Measurements from ENCODE around the gene TSC22D4.
A peak's percentile ranks its signal among the peaks of the same experiment; 100 is the strongest.
"Not testable (repeated sequence)": the region's sequence is repeated elsewhere in the genome, so short reads cannot be mapped to it uniquely, and the experiment has no call there.

Gene TSC22D4

GRCh38 chr7:100513212-100513810 lies 34.3 kb upstream of the TSC22D4 start:
- no peaks in the 10 kb centered on the region for H3K36me3 ChIP-seq (ENCODE audit: control insufficient read depth, insufficient read depth, low read length)
- 88 to 90% methylated on average over 6 to 9 of the region's 9 CpGs for WGBS, 2 experiments (ENCODE audit: insufficient coverage in 2 of 2)
- H3K4me1 ChIP-seq (ENCODE audit: control insufficient read depth, insufficient read depth, low read length, poor library complexity, severe bottlenecking) = peaks cover 5% of the 10 kb centered on the region
- H3K4me3 ChIP-seq (ENCODE audit: extremely low read depth, insufficient read depth, low read length, poor library complexity, severe bottlenecking) = no peak overlapping the region
- no peak overlapping the region for H3K27ac ChIP-seq (ENCODE audit: low read depth, low read length, severe bottlenecking)
- H3K9me3 ChIP-seq (ENCODE audit: control insufficient read depth, low read length) = no peaks in the 10 kb centered on the region

- Histone ChIP-seq H3K4me1 (ENCODE audit: control insufficient read depth, insufficient read depth, low read length, poor library complexity, severe bottlenecking) (peaks cover 5% of the 10 kb centered on the region), H3K36me3 (ENCODE audit: control insufficient read depth, insufficient read depth, low read length) (no peaks in the 10 kb centered on the region), H3K9me3 (ENCODE audit: control insufficient read depth, low read length) (no peaks in the 10 kb centered on the region), H3K4me3 (ENCODE audit: extremely low read depth, insufficient read depth, low read length, poor library complexity, severe bottlenecking) (no peak overlapping the region), H3K27ac (ENCODE audit: low read depth, low read length, severe bottlenecking) (no peak overlapping the region)
- 93 to 94% methylated on average over 5 to 6 of the region's 9 CpGs for WGBS, 2 experiments (ENCODE audit: insufficient coverage in 2 of 2)
Observed at GRCh38 chr7:100510437-100511239, 31.6 kb upstream of the TSC22D4 start.

DNA sequence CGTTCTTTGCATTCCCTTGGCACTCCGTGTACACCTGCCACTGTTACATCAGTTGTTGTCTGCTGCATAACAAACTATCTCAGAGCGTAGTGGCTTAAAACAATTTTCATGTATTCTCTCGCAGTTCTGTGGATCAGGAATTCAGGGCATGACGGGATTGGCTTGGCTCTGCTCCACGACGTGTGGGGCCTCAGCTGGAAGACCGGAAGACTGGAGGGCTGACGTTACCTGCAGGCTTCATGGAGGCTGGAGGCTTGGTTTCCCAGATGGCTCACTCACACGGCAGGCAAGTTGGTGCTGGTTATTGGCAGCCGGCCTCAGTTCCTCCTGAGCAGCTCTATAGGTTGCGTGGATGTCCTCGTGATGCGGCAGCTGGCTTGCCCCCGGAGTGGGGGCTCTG lies 30.2 kb upstream of the TSC22D4 start:
- H3K9me3 ChIP-seq (ENCODE audit: control insufficient read depth, low read length) = no peaks in the 10 kb centered on the region
- 88 to 94% methylated on average over 13 to 15 of the region's 15 CpGs for WGBS, 2 experiments (ENCODE audit: insufficient coverage in 2 of 2)

DNA sequence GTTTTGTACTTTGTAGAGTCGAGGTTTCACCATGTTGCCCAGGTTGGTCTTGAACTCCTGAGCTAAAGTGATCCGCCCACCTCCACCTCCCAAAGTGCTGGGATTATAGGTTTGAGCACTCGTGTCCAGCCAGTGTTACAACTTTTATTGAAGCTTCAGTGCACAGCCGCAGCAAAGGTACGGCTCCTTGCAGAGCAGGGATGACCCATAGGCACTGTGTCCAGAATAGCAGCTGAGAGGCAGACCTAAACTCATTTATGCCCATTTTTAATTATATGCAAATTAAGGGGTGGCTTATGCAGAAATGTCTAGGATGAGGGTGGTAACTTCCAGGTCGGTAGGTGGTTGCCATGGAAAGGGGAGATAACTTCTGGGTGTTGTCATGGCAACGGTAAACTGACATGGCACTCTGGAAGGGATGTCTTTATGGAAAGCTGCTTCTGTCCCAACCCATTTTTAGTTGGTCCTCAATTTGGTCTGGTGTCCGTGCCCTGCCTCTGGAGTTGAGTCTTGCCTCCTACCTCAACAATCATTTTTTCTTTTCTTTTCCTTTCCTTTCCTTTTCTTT lies 27.4 kb upstream of the TSC22D4 start:
- peaks cover 7% of the 10 kb centered on the region for H3K4me1 ChIP-seq (ENCODE audit: control insufficient read depth, insufficient read depth, low read length, poor library complexity, severe bottlenecking)
- H3K9me3 ChIP-seq (ENCODE audit: control insufficient read depth, low read length) = no peaks in the 10 kb centered on the region
- WGBS, 2 experiments (ENCODE audit: insufficient coverage in 2 of 2) = 71 to 85% methylated on average over 5 to 8 of the region's 8 CpGs
- no peak overlapping the region for H3K4me3 ChIP-seq (ENCODE audit: extremely low read depth, insufficient read depth, low read length, poor library complexity, severe bottlenecking)
- no peaks in the 10 kb centered on the region for H3K36me3 ChIP-seq (ENCODE audit: control insufficient read depth, insufficient read depth, low read length)
- no peak overlapping the region for H3K27ac ChIP-seq (ENCODE audit: low read depth, low read length, severe bottlenecking)

More for the DNA sequence above, 30.2 kb upstream of the TSC22D4 start:
- no peak overlapping the region for H3K4me3 ChIP-seq (ENCODE audit: extremely low read depth, insufficient read depth, low read length, poor library complexity, severe bottlenecking)
- no peaks in the 10 kb centered on the region for H3K4me1 ChIP-seq (ENCODE audit: control insufficient read depth, insufficient read depth, low read length, poor library complexity, severe bottlenecking)
- no peaks in the 10 kb centered on the region for H3K36me3 ChIP-seq (ENCODE audit: control insufficient read depth, insufficient read depth, low read length)
- H3K27ac ChIP-seq (ENCODE audit: low read depth, low read length, severe bottlenecking) = no peak overlapping the region

- Histone ChIP-seq H3K4me1 (ENCODE audit: control insufficient read depth, insufficient read depth, low read length, poor library complexity, severe bottlenecking) (peaks cover 7% of the 10 kb centered on the region), H3K4me3 (ENCODE audit: extremely low read depth, insufficient read depth, low read length, poor library complexity, severe bottlenecking) (no peak overlapping the region), H3K27ac (ENCODE audit: low read depth, low read length, severe bottlenecking) (no peak overlapping the region), H3K36me3 (ENCODE audit: control insufficient read depth, insufficient read depth, low read length) (no peaks in the 10 kb centered on the region), H3K9me3 (ENCODE audit: control insufficient read depth, low read length) (no peaks in the 10 kb centered on the region)
- WGBS, 2 experiments (ENCODE audit: insufficient coverage in 2 of 2) = 79 to 92% methylated on average over 3 to 6 of the region's 9 CpGs
Observed at GRCh38 chr7:100504887-100505611, 26.0 kb upstream of the TSC22D4 start.

GRCh38 chr7:100504031-100504430 lies 25.0 kb upstream of the TSC22D4 start:
- H3K4me3 ChIP-seq (ENCODE audit: extremely low read depth, insufficient read depth, low read length, poor library complexity, severe bottlenecking); H3K36me3 ChIP-seq (ENCODE audit: control insufficient read depth, insufficient read depth, low read length); H3K4me1 ChIP-seq (ENCODE audit: control insufficient read depth, insufficient read depth, low read length, poor library complexity, severe bottlenecking); H3K9me3 ChIP-seq (ENCODE audit: control insufficient read depth, low read length): not testable (repeated sequence)
- peak overlapping the region; percentile 76 for H3K27ac ChIP-seq (ENCODE audit: low read depth, low read length, severe bottlenecking)
- WGBS, 2 experiments (ENCODE audit: insufficient coverage in 2 of 2) = 100% methylated on average over 2 to 3 of the region's 3 CpGs

GRCh38 chr7:100500743-100501142 lies 21.7 kb upstream of the TSC22D4 start:
- not testable (repeated sequence) for H3K36me3 ChIP-seq (ENCODE audit: control insufficient read depth, insufficient read depth, low read length); H3K4me3 ChIP-seq (ENCODE audit: extremely low read depth, insufficient read depth, low read length, poor library complexity, severe bottlenecking); H3K27ac ChIP-seq (ENCODE audit: low read depth, low read length, severe bottlenecking); H3K9me3 ChIP-seq (ENCODE audit: control insufficient read depth, low read length); H3K4me1 ChIP-seq (ENCODE audit: control insufficient read depth, insufficient read depth, low read length, poor library complexity, severe bottlenecking)
- WGBS, 2 experiments (ENCODE audit: insufficient coverage in 2 of 2) = 71% methylated on average over 1 of the region's 2 CpGs; no CpG with 5 or more reads in 1 of the 2 experiments

- WGBS, 2 experiments (ENCODE audit: insufficient coverage in 2 of 2) = 90 to 100% methylated on average over 2 of the region's 6 CpGs
- H3K36me3 ChIP-seq (ENCODE audit: control insufficient read depth, insufficient read depth, low read length) = peaks cover 6% of the 10 kb centered on the region
- H3K4me1 ChIP-seq (ENCODE audit: control insufficient read depth, insufficient read depth, low read length, poor library complexity, severe bottlenecking) = peaks cover 6% of the 10 kb centered on the region
- no peak overlapping the region for H3K4me3 ChIP-seq (ENCODE audit: extremely low read depth, insufficient read depth, low read length, poor library complexity, severe bottlenecking)
- H3K9me3 ChIP-seq (ENCODE audit: control insufficient read depth, low read length) = no peaks in the 10 kb centered on the region
- H3K27ac ChIP-seq (ENCODE audit: low read depth, low read length, severe bottlenecking) = no peak overlapping the region
Observed at GRCh38 chr7:100496509-100496908, 17.5 kb upstream of the TSC22D4 start.

DNA sequence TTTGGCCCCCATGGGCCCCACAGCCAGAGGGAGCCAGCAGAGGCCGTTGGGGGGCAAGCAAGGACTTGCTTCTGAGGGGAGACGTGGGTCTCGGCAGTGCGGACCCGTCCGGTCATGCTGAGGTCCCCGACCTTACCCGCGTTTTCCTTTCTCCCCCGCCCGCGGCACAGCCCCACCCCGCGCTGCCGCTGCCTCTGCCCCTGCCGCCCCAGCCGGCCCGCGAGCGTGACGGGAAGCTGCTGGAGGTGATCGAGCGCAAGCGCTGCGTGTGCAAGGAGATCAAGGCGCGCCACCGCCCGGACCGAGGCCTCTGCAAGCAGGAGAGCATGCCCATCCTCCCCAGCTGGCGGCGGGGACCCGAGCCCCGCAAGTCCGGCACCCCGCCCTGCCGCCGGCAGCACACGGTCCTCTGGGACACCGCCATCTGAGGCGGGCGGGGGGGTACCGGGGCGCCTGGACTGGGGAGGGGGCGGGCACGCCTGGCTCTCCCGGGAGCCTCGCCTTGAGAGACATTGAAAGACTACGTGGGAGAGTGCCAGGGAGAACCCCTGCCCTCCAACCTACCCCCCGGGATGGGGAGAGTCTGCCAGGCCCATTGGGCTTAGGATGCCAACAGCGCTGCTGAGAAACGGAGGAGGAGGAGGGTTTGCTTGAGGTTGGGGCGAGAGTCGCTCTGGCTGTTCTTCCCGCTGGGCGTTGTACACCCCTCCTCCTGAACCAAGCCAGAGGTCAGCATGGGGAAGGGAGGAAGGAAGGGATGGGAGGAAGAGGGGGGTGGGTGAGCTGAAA lies 14.7 kb upstream of the TSC22D4 start:
- Histone ChIP-seq H3K27ac (ENCODE audit: low read depth, low read length, severe bottlenecking) (no peak overlapping the region), H3K4me3 (ENCODE audit: extremely low read depth, insufficient read depth, low read length, poor library complexity, severe bottlenecking) (peak overlapping the region; percentile 18)
- 9 to 10% methylated on average over 39 of the region's 56 CpGs for WGBS, 2 experiments (ENCODE audit: insufficient coverage in 2 of 2)

More for the DNA sequence above, 14.7 kb upstream of the TSC22D4 start:
- Histone ChIP-seq H3K4me1 (ENCODE audit: control insufficient read depth, insufficient read depth, low read length, poor library complexity, severe bottlenecking) (peaks cover 14% of the 10 kb centered on the region), H3K36me3 (ENCODE audit: control insufficient read depth, insufficient read depth, low read length) (peaks cover 8% of the 10 kb centered on the region), H3K9me3 (ENCODE audit: control insufficient read depth, low read length) (no peaks in the 10 kb centered on the region)

Measured in mesodermal cell (in vitro differentiated cells).